ENCODE results near the gene REL.
"Not testable (repeated sequence)": the region's sequence is repeated elsewhere in the genome, so short reads cannot be mapped to it uniquely, and the experiment has no call there.

The REL gene

GRCh38 chr2:60881047-60881932 is at the start of gene REL:
Gene REL (plus strand): TSS chr2:60881574. CDS start chr2:60881841, 267 bp downstream.
- DNase-seq: peak; percentile 94

- DNase-seq: no peak
These were observed 49.5 kb upstream of the REL start for GRCh38 chr2:60831921-60832320.

- DNase-seq: no peak
These were observed 48.8 kb upstream of the REL start for GRCh38 chr2:60832621-60833020.

GRCh38 chr2:60834270-60834717 is 47.1 kb upstream of the REL start:
- no peak for DNase-seq

GRCh38 chr2:60836491-60836890 is 44.9 kb upstream of the REL start:
- no peak for DNase-seq

GRCh38 chr2:60837123-60837522 is 44.3 kb upstream of the REL start:
- DNase-seq: no peak

GRCh38 chr2:60838481-60838880 is 42.9 kb upstream of the REL start:
- DNase-seq: no peak

- no peak for DNase-seq
These were observed 42.1 kb upstream of the REL start for GRCh38 chr2:60839126-60839813.

GRCh38 chr2:60840880-60841279 is 40.5 kb upstream of the REL start:
- no peak for DNase-seq

GRCh38 chr2:60843006-60843405 is 38.4 kb upstream of the REL start:
- DNase-seq: no peak

GRCh38 chr2:60844105-60844504 is 37.3 kb upstream of the REL start:
- DNase-seq: no peak

- DNase-seq: no peak
These were observed 33.5 kb upstream of the REL start for GRCh38 chr2:60847854-60848253.

GRCh38 chr2:60849187-60849586 is 32.2 kb upstream of the REL start:
- DNase-seq: peak; percentile 11

- no peak for DNase-seq
These were observed 29.0 kb upstream of the REL start for GRCh38 chr2:60852282-60852860.

- no peak for DNase-seq
These were observed 27.8 kb upstream of the REL start for GRCh38 chr2:60853531-60853930.

- DNase-seq: no peak
These were observed 25.2 kb upstream of the REL start for GRCh38 chr2:60855989-60856669.

GRCh38 chr2:60857056-60857455 is 24.3 kb upstream of the REL start:
- DNase-seq: no peak

- no peak for DNase-seq
These were observed 22.5 kb upstream of the REL start for GRCh38 chr2:60858897-60859311.

GRCh38 chr2:60861736-60862135 is 19.6 kb upstream of the REL start:
- no peak for DNase-seq

GRCh38 chr2:60862642-60863041 is 18.7 kb upstream of the REL start:
- DNase-seq: peak; percentile 4

- not testable (repeated sequence) for DNase-seq
These were observed 16.0 kb upstream of the REL start for GRCh38 chr2:60865361-60865760.

- no peak for DNase-seq
These were observed 14.4 kb upstream of the REL start for GRCh38 chr2:60867007-60867406.

GRCh38 chr2:60867848-60868247 is 13.5 kb upstream of the REL start:
- DNase-seq: peak; percentile 53

Measured in hematopoietic multipotent progenitor cell treated with erythropoietin and hydrocortisone succinate and interleukin-3 and kit ligand, for 6 days (in vitro differentiated cells).